HL-60 (cell line): ENCODE data around the gene HPCAL4.

Source experiments
- CTCF ChIP-seq: IDR thresholded peaks from one replicate; pipeline ENCODE4 v1.5.1; 2011; ENCODE audit warnings: low read length, control low read depth, inconsistent platforms; ENCODE audit not compliant: insufficient read depth
- GABPA ChIP-seq: IDR thresholded peaks from 2 replicates; pipeline ENCODE4 v1.6.1; 2012; ENCODE audit warnings: low read depth
- POLR2AphosphoS5 ChIP-seq: IDR thresholded peaks from 2 replicates; pipeline ENCODE4 v1.6.1; 2012; ENCODE audit warnings: low read depth
- REST ChIP-seq: IDR thresholded peaks from 2 replicates; pipeline ENCODE4 v1.6.1; 2012; ENCODE audit warnings: low read depth; ENCODE audit not compliant: insufficient replicate concordance

- TF ChIP-seq REST, result no peak
- no peak for TF ChIP-seq CTCF
- no peak for TF ChIP-seq POLR2AphosphoS5
- no peak for TF ChIP-seq GABPA
Observed at GRCh38 chr1:39632323-39632681, 58.9 kb downstream of the HPCAL4 start.
